Measurements from ENCODE around the gene YARS2.

DNA sequence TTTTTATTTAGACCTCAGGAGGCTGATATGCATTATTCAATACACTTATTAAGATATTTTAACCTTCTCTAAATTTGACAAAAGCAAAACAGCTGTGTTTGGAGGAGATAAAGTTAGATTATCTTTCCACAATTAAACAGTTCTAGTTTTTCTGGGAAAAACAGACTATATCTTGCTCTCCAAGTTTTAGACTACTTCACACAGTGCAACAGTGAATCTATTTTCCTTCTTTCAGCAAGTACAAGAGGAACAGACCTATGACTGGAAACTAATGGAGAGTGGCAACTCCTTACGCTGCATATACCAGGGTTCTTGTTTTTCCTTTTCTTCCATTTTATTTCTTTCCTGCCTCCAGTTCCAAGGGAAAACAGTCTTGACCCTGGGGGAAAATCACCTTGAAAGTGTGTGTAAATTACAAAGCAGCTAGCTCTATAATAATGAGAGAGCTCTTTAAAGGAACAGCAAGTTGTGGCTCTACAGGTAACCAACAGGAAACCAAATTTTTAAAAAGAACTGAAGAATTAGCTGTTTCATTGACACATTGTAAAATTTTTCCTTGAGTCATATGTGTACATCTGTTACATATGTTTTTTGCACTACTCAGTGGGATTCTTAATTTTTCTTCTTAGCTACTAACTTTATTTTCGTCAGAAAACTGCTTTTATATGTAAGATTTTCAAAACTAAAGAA lies 49.2 kb downstream of the YARS2 start:
- no peak for TF ChIP-seq FOXA1 (IDR thresholded peaks at IDR 0.05; ENCODE audit: borderline replicate concordance)
- no peak for TF ChIP-seq HDGF (IDR thresholded peaks at IDR 0.05)

Data from K562 (cell line).